IPS-15b (cell line): ENCODE results near the gene GNPTAB.
"Not testable (repeated sequence)": the region's sequence is repeated elsewhere in the genome, so short reads cannot be mapped to it uniquely, and the experiment has no call there.

ENCODE experiments used
- H3K27me3 ChIP-seq: one replicate; pipeline ENCODE4 v1.6.1; 2013; ENCODE audit warnings: low read length; ENCODE audit not compliant: control insufficient read depth, insufficient read depth
- H3K36me3 ChIP-seq: one replicate; pipeline ENCODE4 v1.6.1; 2013; ENCODE audit warnings: low read length; ENCODE audit not compliant: control insufficient read depth, insufficient read depth
- H3K4me1 ChIP-seq: one replicate; pipeline ENCODE4 v1.6.1; 2013; ENCODE audit warnings: mild to moderate bottlenecking, low read length; ENCODE audit not compliant: control insufficient read depth, insufficient read depth
- H3K4me3 ChIP-seq: one replicate; pipeline ENCODE4 v1.5.1; 2013; ENCODE audit warnings: low read depth, low read length
- H3K9ac ChIP-seq: one replicate; pipeline ENCODE4 v1.6.1; 2013; ENCODE audit warnings: low read depth, mild to moderate bottlenecking, low read length
- H3K9me3 ChIP-seq: one replicate; pipeline ENCODE4 v1.6.1; 2013; ENCODE audit warnings: mild to moderate bottlenecking, low read length; ENCODE audit not compliant: control insufficient read depth, insufficient read depth

Gene GNPTAB

GRCh38 chr12:101830367-101831325 lies at the start of gene GNPTAB:
Gene GNPTAB (minus strand): TSS chr12:101830959. CDS start chr12:101830675, 284 bp downstream.
- Histone ChIP-seq H3K4me1 (peaks cover 8% of the 10 kb centered on the region), H3K36me3 (no peaks in the 10 kb centered on the region), H3K27me3 (no peaks in the 10 kb centered on the region)

GRCh38 chr12:101878243-101878821 lies 47.6 kb upstream of the GNPTAB start:
- Histone ChIP-seq H3K4me3 (peak overlapping the region; percentile 87), H3K9ac (no peak overlapping the region), H3K27me3 (peaks cover 16% of the 10 kb centered on the region), H3K4me1 (peaks cover 5% of the 10 kb centered on the region), H3K9me3 (no peaks in the 10 kb centered on the region), H3K36me3 (no peaks in the 10 kb centered on the region)

More at GRCh38 chr12:101830367-101831325, at the start of gene GNPTAB:
- Histone ChIP-seq H3K4me3 (peak within 1 kb of the TSS; percentile 88), H3K9me3 (no peaks in the 10 kb centered on the region), H3K9ac (peak within 1 kb of the TSS; percentile 61)

- Histone ChIP-seq H3K4me1 (peaks cover 5% of the 10 kb centered on the region), H3K27me3 (peaks cover 16% of the 10 kb centered on the region), H3K4me3 (peak overlapping the region; percentile 87), H3K9ac (peak overlapping the region; percentile 47), H3K36me3 (no peaks in the 10 kb centered on the region), H3K9me3 (no peaks in the 10 kb centered on the region)
Measured at GRCh38 chr12:101877806-101878242, 47.1 kb upstream of the GNPTAB start.

- no peaks in the 10 kb centered on the region for H3K9me3 ChIP-seq
- peak within 1 kb of the TSS; percentile 87 for H3K4me3 ChIP-seq
- peaks cover 16% of the 10 kb centered on the region for H3K27me3 ChIP-seq
- no peaks in the 10 kb centered on the region for H3K36me3 ChIP-seq
- peaks cover 5% of the 10 kb centered on the region for H3K4me1 ChIP-seq
- H3K9ac ChIP-seq = peak within 1 kb of the TSS; percentile 79
Measured at GRCh38 chr12:101876861-101877805, 46.4 kb upstream of the GNPTAB start, which contains the start of gene DRAM1. Gene DRAM1 (plus strand): TSS chr12:101877580. CDS start chr12:101877790, 210 bp downstream.

GRCh38 chr12:101876322-101876860 lies 45.6 kb upstream of the GNPTAB start:
- Histone ChIP-seq H3K4me1 (peaks cover 5% of the 10 kb centered on the region), H3K9me3 (no peaks in the 10 kb centered on the region), H3K9ac (no peak overlapping the region), H3K4me3 (peak overlapping the region; percentile 87), H3K27me3 (peaks cover 16% of the 10 kb centered on the region), H3K36me3 (no peaks in the 10 kb centered on the region)

- no peaks in the 10 kb centered on the region for H3K36me3 ChIP-seq
- H3K27me3 ChIP-seq = peaks cover 16% of the 10 kb centered on the region
- H3K9me3 ChIP-seq = no peaks in the 10 kb centered on the region
- H3K4me1 ChIP-seq = peaks cover 5% of the 10 kb centered on the region
- no peak overlapping the region for H3K4me3 ChIP-seq
- H3K9ac ChIP-seq = no peak overlapping the region
Measured at GRCh38 chr12:101875162-101875561, 44.4 kb upstream of the GNPTAB start.

GRCh38 chr12:101870925-101871324 lies 40.2 kb upstream of the GNPTAB start:
- Histone ChIP-seq H3K4me1 (peaks cover 5% of the 10 kb centered on the region), H3K27me3 (no peaks in the 10 kb centered on the region), H3K36me3 (no peaks in the 10 kb centered on the region), H3K9ac (no peak overlapping the region), H3K4me3 (no peak overlapping the region), H3K9me3 (no peaks in the 10 kb centered on the region)

- H3K27me3 ChIP-seq, H3K4me3 ChIP-seq, H3K9ac ChIP-seq, H3K9me3 ChIP-seq, H3K4me1 ChIP-seq, H3K36me3 ChIP-seq: not testable (repeated sequence)
Measured at GRCh38 chr12:101867619-101868018, 36.9 kb upstream of the GNPTAB start.

- H3K36me3 ChIP-seq = no peaks in the 10 kb centered on the region
- peaks cover 5% of the 10 kb centered on the region for H3K4me1 ChIP-seq
- H3K4me3 ChIP-seq = no peak overlapping the region
- no peaks in the 10 kb centered on the region for H3K9me3 ChIP-seq
- no peak overlapping the region for H3K9ac ChIP-seq
- H3K27me3 ChIP-seq = no peaks in the 10 kb centered on the region
Measured at GRCh38 chr12:101866615-101867373, 36.0 kb upstream of the GNPTAB start.

GRCh38 chr12:101863981-101864380 lies 33.2 kb upstream of the GNPTAB start:
- Histone ChIP-seq H3K4me3 (no peak overlapping the region), H3K36me3 (no peaks in the 10 kb centered on the region), H3K27me3 (no peaks in the 10 kb centered on the region), H3K9ac (no peak overlapping the region), H3K9me3 (no peaks in the 10 kb centered on the region), H3K4me1 (peaks cover 5% of the 10 kb centered on the region)
